ENCODE measurements around the gene LRP5. TPM values are rescaled to one million over a fixed set of nuclear protein-coding genes. Genes with fewer than 3 reads are reported as not detected.

The LRP5 gene
- total and polyA plus RNA-seq, 10 donors, result 3.9 to 21.8 (median 14.1) TPM

- DNase-seq, result peak; percentile 32
- Histone ChIP-seq H3K4me3 (peak overlapping the region in 1 of 8 donors; percentile 97), H3K9me3 (no peaks in the 10 kb centered on the region), H3K4me1 (peaks cover 55 to 82% (median 78%) of the 10 kb centered on the region in 6 donors), H3K27me3 (replicated peaks in 1 of 7) (no peaks in the 10 kb centered on the region), H3K27ac (peak overlapping the region in 1 of 8 donors; percentile 18), H3K36me3 (peaks cover 0 to 14% (median 0%) of the 10 kb centered on the region in 6 donors)
- intact Hi-C loops (cut with DNase I; ENCODE audit: low total_unique reads), result no loop called here
- WGBS, 5 donors, result 70 to 84% (median 79%) methylated on average over 1 of the region's 1 CpG
- TF ChIP-seq POLR2AphosphoS5 (IDR thresholded peaks at IDR 0.05) (no peak), POLR2A (IDR thresholded peaks at IDR 0.05) (no peak)
Observed at GRCh38 chr11:68463714-68464113, 151.3 kb downstream of the LRP5 start.

GRCh38 chr11:68467201-68467834, 154.9 kb downstream of the LRP5 start:
- Histone ChIP-seq H3K36me3 (peaks cover 0 to 23% (median 0%) of the 10 kb centered on the region in 6 donors), H3K27ac (no peak overlapping the region), H3K4me1 (peaks cover 85 to 100% (median 98%) of the 10 kb centered on the region in 6 donors), H3K27me3 (replicated peaks in 1 of 7) (no peaks in the 10 kb centered on the region), H3K9me3 (no peaks in the 10 kb centered on the region), H3K4me3 (no peak overlapping the region)
- no peak for TF ChIP-seq CTCF (IDR thresholded peaks at IDR 0.05 in 8 of 11, conservative IDR thresholded peaks at IDR 0.05 in 3 of 11)
- TF ChIP-seq POLR2AphosphoS5 (IDR thresholded peaks at IDR 0.05), result no peak
- no peak for TF ChIP-seq POLR2A (IDR thresholded peaks at IDR 0.05)
- intact Hi-C loops (cut with DNase I; ENCODE audit: low total_unique reads), result no loop called here
- 75 to 83% (median 80%) methylated on average over 8 of the region's 8 CpGs for WGBS, 5 donors
- DNase-seq, result no peak

DNA sequence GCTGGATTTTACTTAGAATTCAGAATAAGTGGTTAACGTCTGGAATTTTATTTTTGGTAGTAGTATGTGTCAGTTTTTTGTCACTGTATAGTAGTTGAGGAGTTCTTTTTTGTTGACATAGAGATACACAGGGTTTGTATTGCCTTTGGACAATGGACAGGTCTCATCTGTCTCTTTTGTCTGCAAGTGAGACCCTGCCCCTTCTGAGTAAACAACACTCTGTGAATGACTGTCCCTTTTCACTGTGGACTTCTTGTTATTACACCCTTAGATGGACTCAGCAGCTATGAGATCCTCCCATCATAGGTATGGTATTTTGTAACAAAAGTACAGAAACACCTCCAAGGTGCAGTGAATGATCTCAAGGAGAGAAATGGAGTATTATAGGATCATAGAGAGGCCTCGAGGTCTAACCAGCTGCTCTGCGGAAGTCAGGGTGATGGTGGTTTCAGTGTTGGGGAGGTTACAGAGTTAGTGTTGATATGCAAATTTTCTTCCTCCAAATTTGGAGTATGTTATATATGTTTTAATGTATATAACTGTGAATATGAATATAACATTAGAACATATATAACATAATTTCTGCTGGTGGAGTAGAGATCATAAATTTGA, 155.9 kb downstream of the LRP5 start:
- 27 to 43% (median 40%) methylated on average over 3 of the region's 3 CpGs for WGBS, 5 donors
- peak overlapping the region in 1 of 8 donors; percentile 10 for H3K27ac ChIP-seq
- no peak overlapping the region for H3K4me3 ChIP-seq
- intact Hi-C loops (cut with DNase I; ENCODE audit: low total_unique reads), result no loop called here
- H3K27me3 ChIP-seq (replicated peaks in 1 of 7), result no peaks in the 10 kb centered on the region
- DNase-seq, result no peak
- peaks cover 80 to 100% (median 98%) of the 10 kb centered on the region in 6 donors for H3K4me1 ChIP-seq
- no peaks in the 10 kb centered on the region for H3K9me3 ChIP-seq
- H3K36me3 ChIP-seq, result peaks cover 0 to 23% (median 0%) of the 10 kb centered on the region in 6 donors
- TF ChIP-seq CTCF (IDR thresholded peaks at IDR 0.05 in 8 of 11, conservative IDR thresholded peaks at IDR 0.05 in 3 of 11) (no peak), POLR2A (IDR thresholded peaks at IDR 0.05) (no peak), POLR2AphosphoS5 (IDR thresholded peaks at IDR 0.05) (no peak)

GRCh38 chr11:68469122-68469521, 156.7 kb downstream of the LRP5 start:
- no peak for DNase-seq
- Histone ChIP-seq H3K9me3 (no peaks in the 10 kb centered on the region), H3K4me3 (no peak overlapping the region), H3K36me3 (peaks cover 0 to 23% (median 0%) of the 10 kb centered on the region in 6 donors), H3K27me3 (replicated peaks in 1 of 7) (no peaks in the 10 kb centered on the region), H3K4me1 (peaks cover 77 to 100% (median 98%) of the 10 kb centered on the region in 6 donors), H3K27ac (no peak overlapping the region)
- TF ChIP-seq POLR2AphosphoS5 (IDR thresholded peaks at IDR 0.05) (no peak), CTCF (IDR thresholded peaks at IDR 0.05 in 8 of 11, conservative IDR thresholded peaks at IDR 0.05 in 3 of 11) (no peak), POLR2A (IDR thresholded peaks at IDR 0.05) (no peak)
- 50 to 81% (median 58%) methylated on average over 2 of the region's 2 CpGs for WGBS, 5 donors
- intact Hi-C loops (cut with DNase I; ENCODE audit: low total_unique reads), result no loop called here
